HG02973 (cell line): Measurements from ENCODE around the gene SOX12.
"Not testable (repeated sequence)": the region's sequence is repeated elsewhere in the genome, so short reads cannot be mapped to it uniquely, and the experiment has no call there.

Experiments used
- ATAC-seq: cut with Tn5 transposase; IDR thresholded peaks from one replicate; pipeline ENCODE4 v1.9.1; 2021; ENCODE audit warnings: moderate library complexity; ENCODE audit not compliant: unreplicated experiment

The SOX12 gene

DNA sequence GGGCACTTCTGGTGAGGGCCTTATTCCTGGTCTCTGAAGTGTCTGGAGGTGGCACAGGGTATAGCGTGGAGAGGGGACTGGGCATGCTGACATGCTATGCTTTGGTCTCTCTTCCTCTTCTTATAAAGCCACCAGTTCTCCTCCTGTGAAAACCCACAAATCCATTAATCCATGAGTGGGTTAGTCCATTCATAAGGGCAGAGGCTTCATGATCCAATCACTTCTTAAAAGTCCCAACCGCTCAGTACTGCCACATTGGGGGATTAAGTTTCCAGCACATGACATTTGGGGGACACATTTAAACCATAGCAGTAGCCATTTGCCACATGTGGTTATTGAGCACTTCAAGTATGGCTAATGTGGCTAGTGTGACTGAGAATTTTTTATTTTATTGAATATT is 51.4 kb downstream of the SOX12 start:
- no peak for ATAC-seq

DNA sequence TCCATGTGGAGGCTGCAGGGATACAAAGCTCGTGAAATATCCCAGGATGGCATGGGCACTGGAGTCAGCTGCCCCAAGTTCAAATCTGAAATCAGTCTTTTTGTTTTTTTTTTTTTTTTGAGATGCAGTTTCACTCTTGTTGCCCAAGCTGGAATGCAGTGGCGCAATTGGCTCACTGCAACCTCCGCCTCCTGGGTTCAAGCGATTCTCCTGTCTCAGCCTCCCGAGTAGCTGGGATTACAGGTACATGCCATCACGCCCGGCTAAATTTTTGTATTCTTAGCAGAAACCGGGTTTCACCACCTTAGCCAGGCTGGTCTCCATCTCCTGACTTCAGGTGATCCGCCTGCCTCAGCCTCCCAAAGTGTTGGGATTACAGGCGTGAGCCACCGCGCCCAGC is 52.2 kb downstream of the SOX12 start:
- not testable (repeated sequence) for ATAC-seq

DNA sequence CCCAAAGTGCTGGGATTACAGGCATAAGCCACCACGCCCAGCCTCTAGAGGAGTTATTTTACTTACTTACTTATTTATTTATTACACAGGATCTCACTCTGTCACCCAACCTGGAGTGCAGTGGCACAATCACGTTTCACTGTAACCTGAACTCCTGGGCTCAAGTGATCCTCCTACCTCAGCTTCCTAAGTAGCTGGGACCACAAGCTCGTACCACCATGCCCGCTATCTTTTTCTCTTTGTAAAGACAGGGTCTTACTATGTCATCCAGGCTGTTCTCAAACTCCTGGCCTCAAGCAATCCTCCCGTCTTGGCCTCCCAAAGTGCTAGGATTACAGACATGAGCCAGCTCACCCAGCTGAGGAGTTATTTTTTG is 53.6 kb downstream of the SOX12 start:
- no peak for ATAC-seq
